K562 (cell line): Measurements from ENCODE around the gene CALY. TPM values are rescaled to one million over a fixed set of nuclear protein-coding genes. Genes with fewer than 3 reads are reported as not detected.
A peak's percentile ranks its signal among the peaks of the same experiment; 100 is the strongest.

ENCODE experiments used
- ATAC-seq: fragments of 200-7000 bp; cut with Tn5 transposase; 3 replicates; pipeline ENCODE4 v1.9.1; 2020; ENCODE audit warnings: moderate library complexity
- BruUV-seq: library from RNA; stranded (reverse); fragments of 400-500 nt; replicated peaks from 2 replicates; lab custom pipeline; 2021; lab: Mats Ljungman, UMichigan
- CTCF ChIA-PET: fragments of 300-600 bp; formaldehyde crosslinking; extraction: SDS; loops from one replicate; lab custom pipeline; 2021; ENCODE audit warnings: low intra/inter-chr PET ratio; lab: Yijun Ruan, JAX
- POLR2A ChIA-PET: fragments of 300-600, 350-650 bp; sonication (Branson Sonifier 250); formaldehyde crosslinking; extraction: SDS; loops from one replicate; lab custom pipeline; 2021; ENCODE audit warnings: antibody characterized with exemption, inconsistent platforms; lab: Yijun Ruan, JAX
- DNase-seq, 4 experiments: peaks; one replicate each; pipeline versions ENCODE4 v3.0.0 to v3.0.0-alpha.2; 2011 to 2018; ENCODE audit warnings: low spot score in 3 of 4, mixed read lengths in 3 of 4; ENCODE audit errors: extremely low read depth in 1 of 4
- FAIRE-seq: peaks from 2 replicates; lab custom pipeline; 2011; peaks lifted over from hg19 to GRCh38; lab: Jason Lieb, UNC
- H2AFZ ChIP-seq: 2 replicates; pipeline ENCODE4 v1.6.0; 2011; ENCODE audit warnings: low read depth, low read length, control low read depth, inconsistent platforms
- H3K27ac ChIP-seq: fragments of 200-600 bp; 3 replicates; pipeline ENCODE4 v1.8.0; 2011; ENCODE audit warnings: low read depth, mild to moderate bottlenecking, control low read depth, inconsistent platforms, low read length, moderate library complexity, mixed read lengths; ENCODE audit errors: extremely low read depth
- H3K27me3 ChIP-seq, 2 experiments: fragments of 300-600 bp in 1 of 2; 2 replicates in 1 of 2; 3 replicates in 1 of 2; pipeline versions ENCODE4 v1.6.0 to v1.8.0; 2011; ENCODE audit warnings: inconsistent platforms in 2 of 2, low read length in 2 of 2, mild to moderate bottlenecking in 1 of 2, mixed read lengths in 1 of 2, moderate library complexity in 1 of 2; ENCODE audit not compliant: control insufficient read depth in 2 of 2, insufficient read depth in 2 of 2
- H3K36me3 ChIP-seq: fragments of 300-600 bp; 3 replicates; pipeline ENCODE4 v1.8.0; 2011; ENCODE audit warnings: mild to moderate bottlenecking, low read length, inconsistent platforms; ENCODE audit not compliant: control insufficient read depth, insufficient read depth
- H3K4me1 ChIP-seq, 2 experiments: fragments of 200-600 bp in 1 of 2; replicated peaks in 1 of 2; 2 replicates in 1 of 2; 3 replicates in 1 of 2; pipeline versions ENCODE4 v1.5.1 to v1.8.0; 2011; ENCODE audit warnings: inconsistent platforms in 2 of 2, low read length in 2 of 2, mild to moderate bottlenecking in 1 of 2, mixed read lengths in 1 of 2, moderate library complexity in 1 of 2; ENCODE audit not compliant: control insufficient read depth in 2 of 2, insufficient read depth in 2 of 2
- H3K4me2 ChIP-seq: 2 replicates; pipeline ENCODE4 v1.6.1; 2011; ENCODE audit warnings: low read length, control low read depth, inconsistent platforms, mixed read lengths; ENCODE audit not compliant: insufficient read depth
- H3K4me3 ChIP-seq: fragments of 200-600 bp; sonication (generic), shearing (Covaris generic); 2 replicates; pipeline ENCODE4 v1.5.1; 2016; ENCODE audit warnings: control low read depth, inconsistent platforms
- H3K79me2 ChIP-seq: fragments of 200-600 bp; 3 replicates; pipeline ENCODE4 v1.8.0; 2011; ENCODE audit warnings: low read length, inconsistent platforms; ENCODE audit not compliant: control insufficient read depth, insufficient read depth
- H3K9ac ChIP-seq, 2 experiments: 2 replicates each; pipeline versions ENCODE4 v1.6.0 to v1.6.1; 2011; ENCODE audit warnings: low read depth in 2 of 2, low read length in 2 of 2, control low read depth in 1 of 2, inconsistent platforms in 1 of 2, mild to moderate bottlenecking in 1 of 2, mixed read lengths in 1 of 2; ENCODE audit not compliant: insufficient read depth in 1 of 2
- H3K9me1 ChIP-seq: one replicate; pipeline ENCODE4 v1.6.0; 2011; ENCODE audit warnings: inconsistent platforms, mild to moderate bottlenecking, low read length, moderate library complexity; ENCODE audit not compliant: control insufficient read depth, insufficient read depth
- H3K9me3 ChIP-seq: replicated peaks from 2 replicates; pipeline ENCODE4 v1.5.1; 2011; ENCODE audit warnings: low read depth, low read length, inconsistent platforms; ENCODE audit not compliant: control insufficient read depth, insufficient read depth
- H4K20me1 ChIP-seq: replicated peaks from 2 replicates; pipeline ENCODE4 v1.6.1; 2011; ENCODE audit warnings: low read length, inconsistent platforms, mixed read lengths; ENCODE audit not compliant: control insufficient read depth, insufficient read depth
- ATF7 ChIP-seq: fragments of 450-650 bp; IDR thresholded peaks from 2 replicates; pipeline ENCODE4 v1.7.1; 2014; ENCODE audit warnings: mild to moderate bottlenecking, moderate library complexity
- BCOR ChIP-seq: fragments of 450-650 bp; IDR thresholded peaks from 2 replicates; pipeline ENCODE4 v1.6.1; 2016
- FIP1L1 ChIP-seq: fragments of 200-400 bp; formaldehyde crosslinking; IDR thresholded peaks from 2 replicates; pipeline ENCODE4 v1.6.1; 2018; ENCODE audit warnings: mild to moderate bottlenecking, low read depth, low read length; ENCODE audit not compliant: poor library complexity, severe bottlenecking
- GABPB1 ChIP-seq: sonication (generic); formaldehyde crosslinking; IDR thresholded peaks from 2 replicates; pipeline ENCODE4 v1.8.0; 2022; ENCODE audit warnings: mild to moderate bottlenecking, missing genetic modification reagents
- MAZ ChIP-seq, 2 experiments: fragments of 450-650 bp in 1 of 2; sonication (generic) in 1 of 2; formaldehyde crosslinking; IDR thresholded peaks in 1 of 2; conservative IDR thresholded peaks in 1 of 2; 2 replicates each; pipeline versions ENCODE4 v1.4.0 to v1.5.0; 2020; ENCODE audit warnings: mild to moderate bottlenecking in 1 of 2, missing genetic modification reagents in 1 of 2
- NFATC3 ChIP-seq: fragments of 450-650 bp; IDR thresholded peaks from 2 replicates; pipeline ENCODE4 v1.6.1; 2017; ENCODE audit warnings: mild to moderate bottlenecking
- PHF8 ChIP-seq: fragments of 200-600 bp; sonication (generic); IDR thresholded peaks from 2 replicates; pipeline ENCODE4 v1.6.1; 2012; ENCODE audit warnings: mixed run types, mild to moderate bottlenecking, inconsistent platforms, low read length, moderate library complexity, borderline replicate concordance
- POLR2G ChIP-seq: fragments of 200-400 bp; formaldehyde crosslinking; IDR thresholded peaks from 2 replicates; pipeline ENCODE4 v1.6.1; 2017; ENCODE audit warnings: low read depth, mild to moderate bottlenecking, antibody characterized with exemption, low read length, moderate library complexity
- RB1 ChIP-seq: fragments of 450-650 bp; IDR thresholded peaks from 2 replicates; pipeline ENCODE4 v1.6.1; 2017; ENCODE audit warnings: low read depth, mild to moderate bottlenecking
- SMAD4 ChIP-seq: fragments of 250-450 bp; sonication (Bioruptor Pico); conservative IDR thresholded peaks from 2 replicates; pipeline ENCODE4 v1.8.0; 2021; ENCODE audit warnings: inconsistent platforms, mild to moderate bottlenecking, moderate library complexity
- STAT5B ChIP-seq: fragments of 250-450 bp; sonication (Bioruptor Pico); IDR thresholded peaks from 2 replicates; pipeline ENCODE4 v1.8.0; 2021; ENCODE audit warnings: mild to moderate bottlenecking, inconsistent platforms
- TCF7L2 ChIP-seq: fragments of 150-350 bp; IDR thresholded peaks from 2 replicates; pipeline ENCODE4 v1.6.1; 2016; ENCODE audit warnings: low read depth, mild to moderate bottlenecking, low read length, moderate library complexity
- TEAD1 ChIP-seq, 2 experiments: fragments of 450-650 bp in 1 of 2; sonication (generic) in 1 of 2; formaldehyde crosslinking; IDR thresholded peaks; 2 replicates each; pipeline versions ENCODE4 v1.4.0 to v1.8.0; 2020 to 2022; ENCODE audit warnings: mild to moderate bottlenecking in 2 of 2, missing genetic modification reagents in 1 of 2
- ZNF263 ChIP-seq: sonication (generic); formaldehyde crosslinking; IDR thresholded peaks from 2 replicates; pipeline ENCODE4 v1.8.0; 2022; ENCODE audit warnings: mild to moderate bottlenecking, missing genetic modification reagents, borderline replicate concordance
- WGBS: fragments of 100-300 bp; shearing (Covaris generic); methylation state at CpG from one replicate; pipeline ENCODE4 v1.1.6; 2016; ENCODE audit warnings: low coverage, mixed read lengths; ENCODE audit not compliant: insufficient coverage; ENCODE audit errors: missing lambda C conversion rate; 5-methylcytosine and 5-hydroxymethylcytosine counted together
- in situ Hi-C: fragments of 300-500 bp; cut with MboI; formaldehyde crosslinking; loops from 4 replicates; pipeline ENCODE4 v1.15.0; 2018; ENCODE audit warnings: inconsistent platforms, mixed read lengths
- intact Hi-C: fragments of 100-400 bp; cut with micrococcal nuclease; formaldehyde crosslinking; loops from 2 replicates; pipeline ENCODE4 v1.14.2; 2022
- polyA plus RNA-seq, 8 experiments: library from polyadenylated mRNA; depleted of rRNA in 4 of 8; stranded (reverse) in 5 of 8; unstranded in 3 of 8; fragments of >200 nt; fragmentation: Nextera tagmentation in 2 of 8; fragmentation: Illumina TruSeq in 1 of 8; extraction: Ambion mirVana in 2 of 8; extraction: Trizol in 1 of 8; gene quantifications; 2 replicates each; pipeline versions ENCODE4 v1.2.1 to v1.2.3, GENCODE V29; 2011 to 2014; ENCODE audit warnings: inconsistent platforms in 1 of 8, missing spikeins in 1 of 8
- total RNA-seq, 7 experiments: library from RNA; depleted of rRNA in 6 of 7; stranded (reverse); fragments of >200 nt in 6 of 7; fragmentation: Illumina TruSeq in 2 of 7; extraction: Trizol in 2 of 7; gene quantifications; 2 replicates each; pipeline versions ENCODE4 v1.2.1 to v1.2.3, GENCODE V29; 2011 to 2021; ENCODE audit warnings: low replicate concordance in 1 of 7
- TF ChIP-seq, protein P1 (sequence below), 3 experiments: fragments of 200-800 bp in 1 of 3; sonication (Bioruptor generic) in 1 of 3; sonication (generic) in 1 of 3; formaldehyde crosslinking in 1 of 3; IDR thresholded peaks; 2 replicates each; pipeline versions ENCODE4 v1.6.1 to v1.8.0; 2016 to 2022; ENCODE audit warnings: mild to moderate bottlenecking in 2 of 3, missing compliant biosample characterization in 2 of 3, missing genetic modification characterization in 2 of 3, missing genetic modification reagents in 1 of 3
- TF ChIP-seq, protein P2 (sequence below): IDR thresholded peaks from 2 replicates; pipeline ENCODE4 v1.6.1; 2011; ENCODE audit warnings: borderline replicate concordance, low read depth, mild to moderate bottlenecking, moderate library complexity, low read length; ENCODE audit not compliant: insufficient read depth, poor library complexity, severe bottlenecking

CALY gene
- total and polyA plus RNA-seq, 9 of the 15 experiments (the other 6 are each of a cell fraction or from before 2014, with no cell fraction given): not detected

DNA sequence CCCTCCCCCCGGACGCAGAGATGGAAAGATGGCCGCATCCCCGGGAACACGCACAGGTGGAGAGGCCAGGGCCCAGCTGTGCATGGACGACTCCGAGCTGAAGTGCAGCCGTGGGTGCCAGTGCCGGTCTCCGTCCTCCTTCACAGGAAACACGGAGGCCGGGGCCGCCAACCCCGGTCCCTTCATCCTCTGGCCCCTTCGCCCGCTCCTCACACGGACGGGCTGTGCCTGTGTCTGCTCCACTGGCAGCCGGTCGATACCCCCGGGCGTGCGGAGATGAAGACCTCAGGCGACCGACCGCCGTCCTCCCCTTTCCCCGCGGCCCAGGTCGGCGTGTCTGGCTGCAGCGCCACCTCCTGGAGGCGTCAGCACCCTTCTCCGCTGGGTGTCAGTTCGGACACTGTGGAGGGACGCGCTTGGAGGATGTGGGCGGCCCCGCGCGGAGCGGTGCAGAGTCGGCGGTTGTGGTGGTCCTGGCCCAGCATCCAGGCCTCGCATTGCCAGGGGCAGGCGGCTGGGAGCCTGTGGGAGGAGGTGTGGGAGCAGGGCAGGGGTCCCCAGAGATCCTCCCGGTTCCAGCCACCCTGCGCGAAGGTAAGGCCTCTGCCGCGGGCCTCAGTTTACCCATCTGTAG lies 18.1 kb downstream of the CALY start:
- no peaks in the 10 kb centered on the region for H3K79me2 ChIP-seq
- peak overlapping the region; percentile 49 to 92; a peak in 3 of 4 replicates for H3K9ac ChIP-seq
- intact Hi-C loops: no loop called here
- peaks cover 0 to 26% of the 10 kb centered on the region in 2 experiments; a peak in 4 of 5 replicates for H3K4me1 ChIP-seq
- no peaks in the 10 kb centered on the region for H4K20me1 ChIP-seq
- H3K9me1 ChIP-seq: no peaks in the 10 kb centered on the region
- ChIA-PET POLR2A (no interaction called here), CTCF (interaction anchor here (0.7 kb wide), 1 partner anchor 61 kb away, joined by 3 read pairs; no protein-coding TSS in a partner anchor)
- 11% methylated on average over 16 of the region's 51 CpGs for WGBS
- H2AFZ ChIP-seq: peak overlapping the region; percentile 94
- ATAC-seq (peak; percentile 99), DNase-seq (peak; percentile 60 to 82 (median 62)), FAIRE-seq (peak; percentile 73)
- peak overlapping the region; percentile 41 for H3K4me3 ChIP-seq
- peak overlapping the region; percentile 82 for H3K4me2 ChIP-seq
- no peaks in the 10 kb centered on the region for H3K9me3 ChIP-seq
- H3K36me3 ChIP-seq: no peaks in the 10 kb centered on the region
- in situ Hi-C loops: no loop called here
- BruUV-seq: no TSS peak
- no peak overlapping the region for H3K27ac ChIP-seq
- no peaks in the 10 kb centered on the region for H3K27me3 ChIP-seq
- TF ChIP-seq TCF7L2: no peak
- TF ChIP-seq POLR2G: peak; percentile 71
- peak in 1 of 2 experiments; percentile 40; a peak in 1 of 4 replicates for TF ChIP-seq TEAD1 (CRISPR knock-in tag; IDR thresholded peaks at IDR 0.05)
- TF ChIP-seq STAT5B (CRISPR knock-in tag): no peak
- TF ChIP-seq NFATC3: no peak
- peak; percentile 59 for TF ChIP-seq BCOR
- TF ChIP-seq, protein P1, sequence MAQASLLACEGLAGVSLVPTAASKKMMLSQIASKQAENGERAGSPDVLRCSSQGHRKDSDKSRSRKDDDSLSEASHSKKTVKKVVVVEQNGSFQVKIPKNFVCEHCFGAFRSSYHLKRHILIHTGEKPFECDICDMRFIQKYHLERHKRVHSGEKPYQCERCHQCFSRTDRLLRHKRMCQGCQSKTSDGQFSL (CRISPR knock-in tag; IDR thresholded peaks at IDR 0.05): 0 out of 2 replicates have a peak, but pooled peaks have one; percentile 18
- TF ChIP-seq, protein P1 (tag; IDR thresholded peaks at IDR 0.05): no peak
- TF ChIP-seq GABPB1 (CRISPR knock-in tag): peak; percentile 52; the same call in 1 of the 2 replicates
- TF ChIP-seq MAZ (CRISPR knock-in tag; conservative IDR thresholded peaks at IDR 0.05 in 1 of 2, IDR thresholded peaks at IDR 0.05 in 1 of 2): peak; percentile 40 to 75; a peak in 3 of 4 replicates
- peak; percentile 66 for TF ChIP-seq FIP1L1
- TF ChIP-seq RB1: peak; percentile 71; the same call in 1 of the 2 replicates
- peak; percentile 38; the same call in 1 of the 2 replicates for TF ChIP-seq PHF8
- TF ChIP-seq ATF7: peak; percentile 58
- peak; percentile 75 for TF ChIP-seq SMAD4 (CRISPR knock-in tag)
- TF ChIP-seq, protein P2, sequence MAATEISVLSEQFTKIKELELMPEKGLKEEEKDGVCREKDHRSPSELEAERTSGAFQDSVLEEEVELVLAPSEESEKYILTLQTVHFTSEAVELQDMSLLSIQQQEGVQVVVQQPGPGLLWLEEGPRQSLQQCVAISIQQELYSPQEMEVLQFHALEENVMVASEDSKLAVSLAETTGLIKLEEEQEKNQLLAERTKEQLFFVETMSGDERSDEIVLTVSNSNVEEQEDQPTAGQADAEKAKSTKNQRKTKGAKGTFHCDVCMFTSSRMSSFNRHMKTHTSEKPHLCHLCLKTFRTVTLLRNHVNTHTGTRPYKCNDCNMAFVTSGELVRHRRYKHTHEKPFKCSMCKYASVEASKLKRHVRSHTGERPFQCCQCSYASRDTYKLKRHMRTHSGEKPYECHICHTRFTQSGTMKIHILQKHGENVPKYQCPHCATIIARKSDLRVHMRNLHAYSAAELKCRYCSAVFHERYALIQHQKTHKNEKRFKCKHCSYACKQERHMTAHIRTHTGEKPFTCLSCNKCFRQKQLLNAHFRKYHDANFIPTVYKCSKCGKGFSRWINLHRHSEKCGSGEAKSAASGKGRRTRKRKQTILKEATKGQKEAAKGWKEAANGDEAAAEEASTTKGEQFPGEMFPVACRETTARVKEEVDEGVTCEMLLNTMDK: peak; percentile 71
- peak; percentile 99 for TF ChIP-seq ZNF263 (CRISPR knock-in tag)
